CD4-positive, alpha-beta T cell treated with Interleukin-10 for 1 hour (primary cell): Measurements from ENCODE around the gene OPN5.

Experiments
- DNase-seq: peaks from one replicate; pipeline ENCODE4 v3.0.0-alpha.2; 2020

The OPN5 gene

DNA sequence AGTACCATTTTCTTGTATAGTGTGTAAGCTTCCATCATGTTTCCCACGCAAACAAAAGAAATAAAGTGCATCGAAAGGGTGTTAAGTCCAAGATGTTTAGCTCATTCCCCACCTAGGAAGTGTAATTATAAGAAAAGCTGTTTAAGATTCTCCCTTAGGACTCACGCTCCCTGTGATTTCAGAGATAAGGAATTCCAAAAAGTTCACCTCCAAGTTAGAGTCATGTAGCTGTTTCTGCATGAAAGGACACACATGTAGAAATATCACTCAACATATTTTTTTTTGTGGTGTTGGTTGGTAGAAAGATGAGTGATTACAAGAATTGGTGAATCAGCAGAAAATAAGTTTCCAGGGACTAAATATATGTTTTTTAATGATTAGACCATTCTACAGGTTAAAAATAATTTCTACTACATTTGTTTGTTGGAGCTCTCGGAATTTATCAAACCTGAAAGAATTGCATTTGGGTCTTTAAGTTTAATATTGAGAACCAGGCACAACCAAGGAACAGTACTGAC lies 10.4 kb downstream of the OPN5 start:
- no peak for DNase-seq

DNA sequence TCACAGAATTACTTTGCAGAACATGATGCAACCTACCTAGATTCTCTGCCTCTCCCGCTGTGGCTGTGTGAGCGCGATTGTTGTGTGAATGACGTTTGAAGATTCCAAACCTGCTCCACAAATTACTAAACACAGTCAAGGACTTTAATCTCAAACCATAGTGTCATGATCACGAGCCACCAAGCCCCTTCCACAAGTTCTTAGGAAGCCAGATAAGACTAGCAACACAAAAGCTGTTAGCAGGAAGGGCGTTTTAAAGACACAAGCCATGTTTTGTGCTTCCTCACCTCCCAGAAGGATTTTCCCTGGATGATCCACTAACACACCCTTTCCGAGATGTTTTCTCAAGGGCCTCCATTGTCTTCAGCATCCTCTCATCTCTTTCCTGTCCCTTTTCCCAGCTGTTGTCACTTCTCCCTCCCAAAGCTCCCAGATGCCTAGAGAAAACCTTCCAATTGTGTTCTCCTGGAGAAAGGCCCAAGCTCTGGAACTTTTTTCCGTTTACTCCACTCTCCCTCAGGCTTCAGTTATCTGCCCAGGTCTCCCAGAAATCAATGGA lies 12.8 kb downstream of the OPN5 start:
- no peak for DNase-seq

DNA sequence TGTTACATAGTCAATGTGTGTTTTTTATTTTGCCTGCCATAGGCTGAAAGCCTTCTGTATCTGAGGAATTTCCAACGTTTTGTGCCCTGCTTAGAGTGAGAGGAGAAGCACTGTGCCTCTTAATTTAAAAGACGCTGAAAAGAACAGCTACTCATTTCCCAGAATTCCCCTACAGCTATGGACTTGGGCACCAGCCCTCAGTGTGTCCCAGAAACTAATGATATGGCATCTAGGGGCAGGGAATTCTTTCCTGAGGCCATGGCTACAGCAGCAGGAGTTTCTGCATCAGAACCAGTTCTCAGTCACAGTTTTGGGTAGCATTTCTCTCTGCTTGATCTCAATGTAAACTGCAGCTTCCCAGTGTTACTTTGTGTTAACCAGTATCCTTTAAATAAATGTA lies 20.2 kb downstream of the OPN5 start:
- no peak for DNase-seq

DNA sequence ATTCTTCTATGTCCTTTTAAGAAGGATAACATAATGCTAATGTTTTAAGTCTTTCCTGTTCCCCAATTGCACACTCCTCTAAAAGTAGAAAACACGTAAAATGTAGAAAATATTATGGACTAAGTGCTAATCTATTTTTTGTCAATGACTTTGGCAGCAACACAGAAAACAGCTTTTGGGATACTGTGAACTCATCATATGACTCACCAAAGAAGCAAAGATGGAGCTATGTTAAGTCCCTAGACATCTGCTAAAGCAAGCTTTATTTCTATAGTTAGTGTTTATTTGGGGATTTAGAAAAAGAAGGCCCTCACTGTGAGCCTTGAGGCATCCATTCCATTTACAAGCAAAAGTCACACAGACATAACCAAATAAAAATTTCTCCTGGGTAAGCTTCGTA lies 23.0 kb downstream of the OPN5 start:
- no peak for DNase-seq

DNA sequence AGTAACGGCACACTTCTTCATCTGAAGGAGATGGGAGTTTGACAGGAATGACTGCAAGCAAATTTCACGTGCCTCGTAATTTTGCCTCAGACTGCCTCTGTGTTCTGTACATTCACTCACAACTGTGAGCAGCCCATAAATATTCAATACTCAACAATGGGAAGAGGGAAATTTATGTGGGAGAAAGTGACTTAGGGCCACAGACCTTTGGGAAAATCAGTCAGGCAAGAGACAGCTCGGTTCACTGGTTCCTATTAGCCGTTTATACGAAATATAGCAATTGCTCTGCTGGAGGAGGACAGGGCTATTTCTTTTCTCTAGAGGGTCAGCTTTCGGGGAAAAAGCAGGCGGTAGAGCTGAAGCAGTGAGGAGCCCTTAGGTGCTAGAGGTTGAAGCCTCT lies 28.0 kb downstream of the OPN5 start:
- no peak for DNase-seq

DNA sequence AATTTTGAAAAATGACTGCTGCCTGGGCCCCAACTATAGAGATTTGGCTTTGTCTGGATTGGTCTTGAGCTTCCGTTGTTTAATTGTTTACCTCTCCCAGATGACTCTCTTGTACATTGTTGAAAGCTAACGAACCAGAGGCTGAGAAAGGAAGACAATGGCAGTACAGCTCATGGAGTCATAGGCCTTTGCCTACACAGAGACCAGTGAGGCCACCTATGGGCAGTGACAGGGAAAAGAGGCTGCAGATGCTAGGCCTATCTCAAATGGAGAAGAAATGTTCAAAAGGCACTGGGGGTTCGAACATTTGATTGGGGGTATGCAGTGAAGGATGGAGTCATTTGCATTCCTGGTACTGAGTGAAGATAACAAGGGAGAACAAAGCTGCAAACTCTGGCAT lies 29.1 kb downstream of the OPN5 start:
- DNase-seq, result no peak

DNA sequence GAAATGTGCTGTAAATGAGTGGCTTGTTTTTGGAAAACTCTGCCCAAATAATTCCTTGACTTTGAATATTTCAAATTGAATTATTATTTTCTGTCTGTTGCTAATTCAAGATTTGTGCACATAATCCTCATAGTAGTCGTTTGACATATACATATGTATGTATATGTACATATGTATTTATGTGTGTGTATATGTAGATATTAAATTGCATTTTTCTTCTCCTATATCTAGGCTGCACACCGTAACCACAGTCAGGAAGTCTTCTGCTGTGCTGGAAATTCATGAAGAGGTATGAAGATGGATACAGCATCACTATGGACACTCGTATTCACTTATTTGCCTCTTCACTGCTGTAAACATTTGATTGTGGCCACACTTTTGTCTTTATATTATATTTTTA lies 29.6 kb downstream of the OPN5 start:
- no peak for DNase-seq

DNA sequence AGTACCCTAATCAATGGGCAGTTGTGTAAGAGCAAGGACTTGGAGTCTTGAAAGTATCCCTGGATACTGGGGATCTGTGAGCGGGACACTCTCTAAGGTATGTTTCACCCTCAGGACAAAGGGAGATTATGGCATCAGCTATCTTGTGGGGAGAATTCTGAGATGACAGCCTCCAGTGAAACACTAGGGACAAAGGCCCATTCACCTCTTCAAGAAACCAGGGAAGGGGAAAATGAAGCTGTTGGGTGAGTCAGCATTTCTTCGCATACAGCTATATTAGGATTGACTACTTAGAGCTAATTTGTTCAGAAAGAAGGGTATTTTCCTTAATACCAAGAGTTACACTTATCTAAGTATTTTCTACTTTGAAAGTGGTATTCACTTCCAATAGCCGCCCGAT lies 35.9 kb downstream of the OPN5 start:
- DNase-seq, result no peak

DNA sequence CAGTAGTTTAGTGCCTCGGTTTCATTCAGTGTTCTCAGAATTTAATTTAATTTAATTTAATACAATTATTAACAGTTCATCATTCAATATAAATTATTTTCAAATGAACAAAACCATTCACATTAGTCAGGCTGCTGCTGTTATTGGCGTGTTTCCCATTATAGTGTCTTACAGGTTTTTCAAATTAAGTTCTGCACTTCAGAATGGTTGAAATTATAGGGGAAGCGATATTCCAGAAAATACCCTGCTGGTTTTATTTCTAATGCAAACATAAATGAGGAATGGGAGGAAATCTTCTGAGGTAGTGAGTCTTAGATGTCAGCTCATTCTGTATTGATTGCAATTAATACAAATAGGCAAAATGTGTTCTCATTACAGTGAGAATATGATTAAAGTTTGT lies 37.6 kb downstream of the OPN5 start:
- no peak for DNase-seq

DNA sequence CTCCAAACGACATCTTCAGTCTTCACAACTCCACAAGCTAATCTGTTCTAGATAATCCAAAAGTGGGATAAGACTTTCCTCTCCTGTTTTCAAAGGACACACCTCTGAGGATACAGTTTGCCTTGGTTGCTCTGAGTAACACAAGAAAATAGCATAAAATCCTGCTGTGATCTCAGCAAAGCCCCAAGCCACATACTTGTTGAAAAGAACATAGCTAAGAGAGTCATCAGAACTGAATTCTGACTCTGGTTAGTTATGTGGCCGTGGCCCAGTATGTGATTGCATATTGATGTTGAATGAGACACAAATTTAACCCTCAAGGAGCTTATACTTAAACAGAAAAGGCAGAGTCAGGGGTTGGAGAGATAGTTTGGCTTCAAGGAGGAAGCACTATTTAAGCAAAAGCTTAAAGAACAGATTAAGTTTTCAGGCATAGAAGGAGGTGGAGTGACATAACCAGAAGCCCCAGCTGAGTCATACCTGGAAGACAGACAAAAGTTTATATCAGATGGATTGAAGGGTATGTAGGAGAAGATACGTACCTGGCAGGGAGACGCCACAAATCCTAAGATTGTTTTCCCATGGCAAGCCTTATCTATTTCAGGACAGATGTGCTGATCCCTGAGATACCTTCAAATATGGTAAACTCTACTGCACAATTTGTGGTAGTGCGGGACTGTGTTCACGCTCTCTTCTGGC lies 41.2 kb downstream of the OPN5 start:
- no peak for DNase-seq

DNA sequence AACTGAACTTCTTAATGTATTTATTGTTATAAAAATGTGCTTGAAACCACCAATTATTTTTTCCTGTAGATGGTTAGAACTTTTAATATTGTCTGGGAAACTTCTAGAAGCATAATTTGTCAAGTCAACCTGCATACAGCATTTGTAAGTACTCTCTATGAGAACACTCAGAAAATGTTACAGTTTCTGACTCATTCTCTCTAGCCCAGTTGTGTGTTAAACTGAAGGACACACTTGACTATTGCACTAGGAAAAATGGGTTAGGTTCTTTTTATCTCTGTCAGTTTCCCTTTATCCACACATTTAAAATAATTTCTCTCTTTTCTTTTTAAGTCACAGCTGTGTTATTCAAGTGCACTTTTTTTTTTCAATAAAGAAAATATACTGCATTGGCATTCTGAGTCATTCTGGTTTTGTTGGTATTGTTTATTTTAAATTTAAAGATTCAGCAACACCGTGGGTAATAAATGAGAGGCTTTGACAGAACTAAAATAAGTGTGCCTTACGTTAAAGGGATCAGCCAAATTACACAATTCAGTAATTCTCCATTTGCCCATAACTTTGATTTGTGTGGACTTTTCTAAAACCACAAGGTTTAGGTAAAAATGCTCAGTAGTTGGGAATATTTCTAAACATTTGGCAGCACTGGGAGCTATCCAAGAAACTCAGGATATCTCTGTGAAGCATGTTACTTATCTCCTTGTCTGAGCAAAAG lies 50.7 kb downstream of the OPN5 start:
- no peak for DNase-seq

DNA sequence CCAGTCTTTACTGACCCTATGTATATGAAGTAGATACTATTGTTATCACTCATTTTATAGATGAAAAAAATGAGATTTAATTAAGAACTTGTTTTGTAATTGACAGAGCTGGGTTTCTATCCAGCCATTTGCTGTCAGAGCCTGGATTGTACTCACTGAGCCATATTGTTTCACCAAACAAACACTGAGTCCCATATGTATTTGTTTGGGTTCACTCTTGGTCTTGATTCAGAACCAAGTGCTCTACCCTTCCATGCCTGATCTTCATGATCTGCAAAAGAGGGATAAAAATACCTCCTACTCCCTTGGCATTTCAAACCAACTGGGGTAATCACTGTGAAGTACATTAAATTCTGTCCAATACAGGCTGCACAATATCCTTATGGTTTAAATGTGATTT lies 52.4 kb downstream of the OPN5 start:
- DNase-seq, result no peak

DNA sequence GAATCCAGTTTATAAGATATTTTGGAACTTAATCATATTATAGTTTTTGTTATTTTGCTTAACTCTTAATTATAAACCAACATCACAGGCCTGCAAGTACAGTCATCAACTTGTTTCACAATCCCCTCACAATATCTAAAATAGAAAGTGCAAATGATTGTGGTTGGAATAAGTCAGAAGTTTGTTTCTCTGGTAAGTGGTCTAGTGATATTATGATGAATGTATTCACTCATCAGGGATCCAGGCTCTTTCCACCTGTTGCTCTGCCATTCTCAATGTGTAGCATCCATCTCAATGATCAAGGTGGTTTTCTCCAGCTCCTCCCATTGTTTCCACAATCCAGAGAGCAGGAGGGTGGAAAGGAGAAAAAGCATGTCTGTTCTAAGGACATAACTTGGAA lies 54.2 kb downstream of the OPN5 start:
- DNase-seq, result no peak

DNA sequence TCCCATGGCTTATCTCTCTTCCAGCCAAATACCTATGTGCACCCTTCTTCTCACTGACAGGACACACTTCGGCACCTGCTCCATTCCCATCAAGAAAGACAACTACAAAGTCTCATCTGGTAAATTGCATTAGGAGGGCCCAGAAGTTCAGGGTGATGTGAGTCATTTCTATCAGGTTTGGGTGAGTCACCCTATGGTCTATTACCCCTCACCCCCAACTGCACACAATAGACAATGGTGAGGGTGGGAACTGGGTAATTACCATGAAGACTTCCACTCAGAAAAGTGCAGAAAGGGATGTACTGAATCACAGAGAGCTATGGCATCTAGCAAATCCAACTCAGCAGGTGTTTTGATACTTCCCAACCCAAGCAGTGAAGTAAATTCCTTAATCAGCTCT lies 54.8 kb downstream of the OPN5 start:
- no peak for DNase-seq

DNA sequence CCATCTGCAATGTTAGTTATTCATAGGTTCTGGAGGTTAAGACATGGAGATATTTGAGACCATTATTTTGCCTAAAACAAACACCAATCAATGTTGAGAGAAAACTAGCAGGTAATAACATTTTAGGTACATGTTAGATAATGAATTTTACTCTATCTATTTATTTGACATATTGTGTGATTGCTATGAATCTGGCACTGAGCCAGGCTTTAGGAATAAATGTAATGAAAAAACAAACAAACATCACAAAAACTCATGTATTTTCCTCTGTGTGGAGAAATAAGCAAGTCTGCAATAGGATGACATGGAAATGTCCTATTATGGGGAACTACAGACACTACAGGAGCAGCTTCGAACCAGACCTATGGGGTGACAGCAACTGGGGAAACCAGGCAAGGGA lies 57.8 kb downstream of the OPN5 start:
- DNase-seq, result no peak

DNA sequence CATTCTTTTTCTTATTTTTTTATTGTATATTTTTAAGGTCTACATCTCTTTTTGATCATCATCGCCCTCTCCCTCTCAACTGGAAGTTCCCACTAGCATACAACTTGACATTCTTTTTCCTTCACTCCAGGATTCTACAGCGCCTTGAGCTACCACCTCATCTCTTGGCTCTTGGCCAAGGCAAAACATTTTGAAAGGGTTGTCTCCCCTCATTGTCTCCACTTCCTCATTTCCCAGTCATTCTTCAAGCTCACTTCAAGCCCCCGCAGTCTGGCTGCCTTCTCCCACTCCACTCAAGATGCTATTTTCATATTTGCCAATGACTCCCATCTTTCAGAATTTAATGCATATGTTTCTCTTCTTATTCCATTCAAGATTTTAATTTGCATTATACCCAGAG lies 63.0 kb downstream of the OPN5 start:
- DNase-seq, result no peak

DNA sequence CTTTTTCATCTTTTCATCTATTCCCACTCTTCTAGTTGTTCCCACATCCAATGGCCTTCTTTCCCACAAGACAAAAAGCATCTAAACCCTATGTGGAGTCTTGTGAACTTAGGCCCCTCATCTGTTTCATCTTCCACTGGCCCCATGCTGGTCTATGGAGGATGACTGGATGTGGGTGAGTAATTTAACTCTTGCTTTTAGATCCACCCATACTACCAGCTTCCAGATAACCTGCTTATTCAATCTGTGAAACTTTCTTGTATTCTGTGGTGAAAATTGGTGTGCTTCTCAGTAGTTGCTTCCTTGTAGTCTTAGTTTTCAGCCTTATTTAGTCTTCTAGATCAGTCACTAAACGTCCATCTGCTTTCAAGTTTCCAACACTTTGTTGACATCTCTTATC lies 64.9 kb downstream of the OPN5 start:
- no peak for DNase-seq

DNA sequence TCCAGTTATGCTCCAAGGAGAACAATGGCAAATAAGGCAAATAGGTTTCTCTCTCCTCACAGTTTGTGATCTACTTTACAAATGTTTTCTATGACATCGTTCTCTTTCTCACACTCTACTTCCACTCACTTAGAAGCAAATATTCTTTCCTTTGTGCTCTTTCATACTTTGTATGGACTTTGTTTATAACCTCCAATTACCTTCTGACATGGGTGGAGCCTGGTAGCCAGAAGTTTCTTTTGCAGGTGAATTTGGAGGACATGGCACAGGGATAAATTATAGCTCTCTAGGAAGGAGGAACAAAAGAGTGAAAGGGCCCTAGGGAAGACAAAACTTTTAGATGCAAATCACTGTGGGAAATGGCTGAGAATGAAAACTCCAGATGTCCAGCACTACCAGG lies 69.3 kb downstream of the OPN5 start:
- DNase-seq, result no peak

DNA sequence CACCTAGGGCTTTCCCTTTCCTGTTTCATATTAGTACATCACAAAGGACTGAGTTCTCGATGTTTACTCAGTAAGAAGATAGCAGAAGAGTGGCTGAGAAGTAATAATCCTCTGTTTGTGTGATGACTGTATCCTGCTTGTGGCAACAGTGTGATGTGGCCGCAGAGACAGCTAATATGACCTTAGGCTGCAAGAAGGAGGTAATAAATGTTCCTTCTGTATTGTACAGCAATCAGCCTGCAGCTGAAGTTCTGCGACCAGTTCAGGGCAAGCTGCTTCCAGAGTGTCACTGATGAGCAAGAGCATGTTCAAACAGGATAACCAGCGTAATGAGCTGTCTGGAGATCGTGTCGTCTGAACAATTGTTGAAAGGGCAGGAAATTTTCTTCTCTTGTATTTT lies 70.9 kb downstream of the OPN5 start:
- no peak for DNase-seq

DNA sequence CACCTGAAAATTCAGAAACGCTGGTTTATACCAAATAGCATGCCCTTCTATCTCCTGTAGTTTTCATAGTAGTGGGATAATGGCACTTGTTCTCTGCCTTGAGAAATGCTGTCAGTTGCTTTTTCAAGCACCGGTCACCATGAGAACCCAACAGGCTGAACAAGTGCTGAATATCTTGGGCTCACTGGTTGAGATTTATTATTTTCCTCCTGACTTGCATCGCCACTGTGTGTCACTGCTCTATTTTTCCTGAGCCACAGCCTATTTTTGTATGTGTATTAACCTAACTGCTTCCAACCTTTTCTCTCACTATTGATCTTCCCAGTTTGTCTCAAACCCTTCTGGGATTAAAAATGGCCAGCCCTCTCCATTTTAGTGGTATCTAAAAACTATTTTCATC lies 71.9 kb downstream of the OPN5 start:
- DNase-seq, result no peak

DNA sequence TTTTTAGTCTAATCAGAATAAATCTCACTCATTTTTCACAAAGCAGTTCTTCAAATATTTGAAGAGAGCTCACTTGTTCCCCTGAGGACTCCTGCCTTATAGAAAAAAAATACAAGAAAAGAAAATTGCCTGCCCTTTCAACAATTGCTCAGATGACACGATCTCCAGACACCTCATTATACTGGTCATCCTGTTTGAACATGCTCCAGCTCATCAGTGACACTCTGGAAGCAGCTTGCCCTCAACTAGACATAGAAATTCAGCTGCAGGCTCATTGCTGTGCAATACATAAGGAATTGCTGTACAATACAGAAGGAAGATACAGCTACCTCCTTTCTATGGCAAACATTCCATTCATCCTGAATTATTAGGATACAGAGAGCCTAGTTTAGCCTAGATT lies 73.1 kb downstream of the OPN5 start:
- no peak for DNase-seq

DNA sequence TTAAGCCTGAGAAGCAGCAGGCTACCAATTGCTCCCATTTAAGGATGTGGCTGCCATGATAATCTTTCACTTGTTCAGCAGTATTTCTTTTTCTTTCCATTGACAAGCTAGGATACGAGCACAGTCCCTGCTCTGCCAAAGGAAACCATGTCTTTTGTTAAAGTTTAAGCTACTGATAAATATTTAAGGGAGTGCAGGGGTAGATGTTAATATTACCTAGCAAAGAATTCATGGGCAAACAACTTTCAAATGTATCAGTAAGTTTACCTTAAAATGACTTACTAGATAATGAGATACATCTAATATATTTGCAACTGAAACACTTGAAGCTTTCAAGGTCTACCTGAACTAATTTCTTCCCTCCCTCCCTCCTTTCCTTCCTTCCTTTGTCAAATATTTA lies 77.3 kb downstream of the OPN5 start:
- no peak for DNase-seq

DNA sequence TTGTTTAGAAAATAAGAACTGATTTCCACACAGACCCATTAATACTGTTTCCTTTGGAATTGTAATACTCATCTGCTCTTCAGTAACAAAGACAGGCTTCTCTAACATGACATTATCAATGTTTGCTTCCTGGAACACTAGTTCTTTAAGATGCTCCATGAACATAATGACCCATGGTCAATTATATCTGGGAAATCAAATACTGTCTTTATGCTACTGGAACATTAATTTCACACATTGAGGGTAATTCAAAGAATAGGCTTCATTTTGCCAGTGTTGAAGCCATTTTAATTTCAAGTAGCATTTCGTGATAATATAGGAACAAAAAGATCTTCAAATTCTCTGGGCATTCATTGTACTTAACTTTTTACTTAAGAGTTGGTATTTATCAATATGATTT lies 80.9 kb downstream of the OPN5 start:
- no peak for DNase-seq

DNA sequence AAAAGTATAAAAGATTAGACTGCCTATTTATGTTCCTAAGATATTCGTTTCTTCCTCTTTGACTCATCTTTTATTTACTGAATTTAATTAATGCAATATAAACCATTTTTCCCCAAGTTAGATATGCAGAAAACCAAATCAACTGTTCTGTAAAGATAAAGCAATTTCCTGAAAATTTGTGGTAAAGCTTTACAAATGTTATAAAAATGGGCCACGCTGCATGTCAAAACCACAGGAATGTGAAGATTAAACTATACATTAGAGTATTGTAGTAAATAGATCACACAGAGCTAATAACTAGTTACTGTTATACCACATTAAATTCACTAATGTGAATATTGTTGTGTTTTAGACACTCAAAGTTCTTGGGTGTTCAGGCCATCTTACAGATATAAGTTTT lies 83.4 kb downstream of the OPN5 start:
- DNase-seq, result no peak

DNA sequence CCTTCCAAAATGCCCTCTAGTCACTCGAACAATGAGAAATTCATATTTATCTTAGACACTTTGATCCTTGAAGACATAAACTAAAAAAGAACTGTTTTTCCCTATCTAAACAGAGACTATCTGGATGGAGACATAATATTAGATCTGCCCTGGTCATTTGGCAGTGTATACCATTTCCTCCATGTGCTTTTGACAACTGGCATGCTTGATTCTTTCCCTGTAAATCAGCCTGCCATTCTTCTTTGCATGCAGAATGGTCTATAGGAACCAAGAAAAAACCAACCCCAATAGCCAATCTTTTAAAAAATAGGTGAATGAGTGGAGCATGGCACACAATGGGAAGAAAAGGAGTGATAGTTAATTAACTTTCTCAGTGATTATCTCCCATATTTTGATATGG lies 93.8 kb downstream of the OPN5 start:
- DNase-seq, result no peak
